ENCODE data around the gene KRTAP10-2.

DNA sequence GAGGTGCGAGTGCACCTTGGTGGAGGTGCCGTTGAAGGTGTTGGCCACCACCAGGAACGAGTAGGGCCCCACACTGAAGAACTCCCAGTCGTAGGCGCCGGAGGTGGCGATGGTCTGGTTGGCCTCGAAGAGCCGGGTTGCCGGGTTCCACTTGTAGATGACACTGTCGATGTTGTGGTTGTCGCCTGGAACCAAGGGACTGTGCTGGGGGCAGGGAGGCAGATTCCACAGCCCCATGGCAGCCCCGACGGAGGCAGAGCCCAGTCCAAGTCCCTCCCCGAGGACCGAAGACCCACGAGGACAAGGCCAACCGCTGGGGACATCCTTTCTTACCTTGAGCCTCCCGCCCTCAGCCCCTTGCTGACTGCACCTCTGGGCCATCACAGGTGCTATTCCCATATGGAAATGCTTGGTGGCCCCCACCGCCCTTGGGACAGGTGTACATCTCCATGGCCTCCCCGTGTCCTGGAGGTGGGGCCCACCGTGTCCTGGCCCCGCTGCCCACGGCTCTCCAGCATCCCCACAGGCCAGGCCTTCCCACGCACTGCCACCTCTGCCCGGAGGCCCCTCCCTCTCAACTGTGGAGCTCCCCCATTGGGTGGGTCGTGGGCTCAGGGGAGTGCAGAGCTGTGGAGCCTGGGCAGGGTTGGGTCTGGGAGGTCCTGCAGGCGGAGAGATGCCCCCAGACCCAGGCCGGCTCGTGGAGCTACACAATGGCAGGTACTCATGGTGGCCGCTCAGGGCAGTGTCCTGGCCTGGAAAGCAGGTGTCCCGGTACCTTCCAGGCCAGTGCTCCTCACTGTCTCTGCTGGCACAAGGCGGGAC, 29.2 kb downstream of the KRTAP10-2 start:
- TF ChIP-seq ZBTB7A (IDR thresholded peaks at IDR 0.05; ENCODE audit: low read depth) (no peak), TCF12 (IDR thresholded peaks at IDR 0.05; ENCODE audit: low read depth) (no peak), EGR1 (IDR thresholded peaks at IDR 0.05) (no peak), TEAD4 (IDR thresholded peaks at IDR 0.05) (no peak), TAF1 (IDR thresholded peaks at IDR 0.05; ENCODE audit: low read depth) (no peak), CREB1 (IDR thresholded peaks at IDR 0.05; ENCODE audit: low read depth) (no peak), EP300 (IDR thresholded peaks at IDR 0.05; ENCODE audit: borderline replicate concordance) (no peak), NFIC (IDR thresholded peaks at IDR 0.05) (no peak), FOXM1 (IDR thresholded peaks at IDR 0.05; ENCODE audit: borderline replicate concordance, low read depth) (no peak), RAD21 (IDR thresholded peaks at IDR 0.05; ENCODE audit: low read depth) (no peak), YY1 (IDR thresholded peaks at IDR 0.05; ENCODE audit: low read depth) (no peak), CEBPB (IDR thresholded peaks at IDR 0.05) (no peak)
- TF ChIP-seq, protein P1, sequence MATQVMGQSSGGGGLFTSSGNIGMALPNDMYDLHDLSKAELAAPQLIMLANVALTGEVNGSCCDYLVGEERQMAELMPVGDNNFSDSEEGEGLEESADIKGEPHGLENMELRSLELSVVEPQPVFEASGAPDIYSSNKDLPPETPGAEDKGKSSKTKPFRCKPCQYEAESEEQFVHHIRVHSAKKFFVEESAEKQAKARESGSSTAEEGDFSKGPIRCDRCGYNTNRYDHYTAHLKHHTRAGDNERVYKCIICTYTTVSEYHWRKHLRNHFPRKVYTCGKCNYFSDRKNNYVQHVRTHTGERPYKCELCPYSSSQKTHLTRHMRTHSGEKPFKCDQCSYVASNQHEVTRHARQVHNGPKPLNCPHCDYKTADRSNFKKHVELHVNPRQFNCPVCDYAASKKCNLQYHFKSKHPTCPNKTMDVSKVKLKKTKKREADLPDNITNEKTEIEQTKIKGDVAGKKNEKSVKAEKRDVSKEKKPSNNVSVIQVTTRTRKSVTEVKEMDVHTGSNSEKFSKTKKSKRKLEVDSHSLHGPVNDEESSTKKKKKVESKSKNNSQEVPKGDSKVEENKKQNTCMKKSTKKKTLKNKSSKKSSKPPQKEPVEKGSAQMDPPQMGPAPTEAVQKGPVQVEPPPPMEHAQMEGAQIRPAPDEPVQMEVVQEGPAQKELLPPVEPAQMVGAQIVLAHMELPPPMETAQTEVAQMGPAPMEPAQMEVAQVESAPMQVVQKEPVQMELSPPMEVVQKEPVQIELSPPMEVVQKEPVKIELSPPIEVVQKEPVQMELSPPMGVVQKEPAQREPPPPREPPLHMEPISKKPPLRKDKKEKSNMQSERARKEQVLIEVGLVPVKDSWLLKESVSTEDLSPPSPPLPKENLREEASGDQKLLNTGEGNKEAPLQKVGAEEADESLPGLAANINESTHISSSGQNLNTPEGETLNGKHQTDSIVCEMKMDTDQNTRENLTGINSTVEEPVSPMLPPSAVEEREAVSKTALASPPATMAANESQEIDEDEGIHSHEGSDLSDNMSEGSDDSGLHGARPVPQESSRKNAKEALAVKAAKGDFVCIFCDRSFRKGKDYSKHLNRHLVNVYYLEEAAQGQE (IDR thresholded peaks at IDR 0.05; ENCODE audit: low read depth): no peak
- TF ChIP-seq, protein P2, sequence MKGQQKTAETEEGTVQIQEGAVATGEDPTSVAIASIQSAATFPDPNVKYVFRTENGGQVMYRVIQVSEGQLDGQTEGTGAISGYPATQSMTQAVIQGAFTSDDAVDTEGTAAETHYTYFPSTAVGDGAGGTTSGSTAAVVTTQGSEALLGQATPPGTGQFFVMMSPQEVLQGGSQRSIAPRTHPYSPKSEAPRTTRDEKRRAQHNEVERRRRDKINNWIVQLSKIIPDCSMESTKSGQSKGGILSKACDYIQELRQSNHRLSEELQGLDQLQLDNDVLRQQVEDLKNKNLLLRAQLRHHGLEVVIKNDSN (IDR thresholded peaks at IDR 0.05): no peak

Data from Ishikawa (cell line).